Neural progenitor cell (in vitro differentiated cells): ENCODE results near the gene ZIC5. TPM values are rescaled to one million over a fixed set of nuclear protein-coding genes. Genes with fewer than 3 reads are reported as not detected.

Experiments
- DNase-seq: peaks from one replicate; pipeline ENCODE4 v3.0.0-alpha.2; 2016; ENCODE audit warnings: low spot score
- H2AFZ ChIP-seq: fragments of 200-600 bp; sonication (generic); replicated peaks from 2 replicates; pipeline ENCODE4 v1.6.1; 2016; ENCODE audit warnings: antibody characterized with exemption
- H3F3A ChIP-seq: fragments of 200-600 bp; sonication (generic); 2 replicates; pipeline ENCODE4 v1.6.1; 2016; ENCODE audit warnings: antibody characterized with exemption, low read depth
- H3K27ac ChIP-seq: fragments of 200-600 bp; sonication (generic); 2 replicates; pipeline ENCODE4 v1.5.1; 2016; ENCODE audit warnings: mild to moderate bottlenecking
- H3K27me3 ChIP-seq: fragments of 200-600 bp; sonication (generic); 2 replicates; pipeline ENCODE4 v1.6.1; 2016; ENCODE audit warnings: mild to moderate bottlenecking, moderate library complexity
- H3K36me3 ChIP-seq: fragments of 200-600 bp; sonication (generic); 2 replicates; pipeline ENCODE4 v1.5.1; 2016
- H3K4me1 ChIP-seq: fragments of 200-600 bp; sonication (generic); 2 replicates; pipeline ENCODE4 v1.6.1; 2016; ENCODE audit warnings: mixed run types
- H3K4me2 ChIP-seq: fragments of 200-600 bp; sonication (generic); 2 replicates; pipeline ENCODE4 v1.6.1; 2016
- H3K4me3 ChIP-seq: fragments of 200-600 bp; sonication (generic); 2 replicates; pipeline ENCODE4 v1.5.1; 2016
- H3K79me2 ChIP-seq: fragments of 200-600 bp; sonication (generic); 2 replicates; pipeline ENCODE4 v1.6.1; 2016; ENCODE audit warnings: low read depth
- H3K9ac ChIP-seq: fragments of 200-600 bp; sonication (generic); 2 replicates; pipeline ENCODE4 v1.6.1; 2016
- H3K9me3 ChIP-seq: fragments of 200-600 bp; sonication (generic); 2 replicates; pipeline ENCODE4 v1.5.1; 2016; ENCODE audit warnings: low read depth
- H4K20me1 ChIP-seq: fragments of 200-600 bp; sonication (generic); 2 replicates; pipeline ENCODE4 v1.6.1; 2016; ENCODE audit warnings: low read depth
- H3K27ac Mint-ChIP-seq: 3 replicates; pipeline ENCODE4 v1.8.0; 2021; ENCODE audit warnings: mixed read lengths
- H3K27me3 Mint-ChIP-seq: 2 replicates; pipeline ENCODE4 v1.8.0; 2022; ENCODE audit warnings: low read depth, mild to moderate bottlenecking, inconsistent platforms, moderate library complexity, mixed read lengths; ENCODE audit not compliant: insufficient read depth
- H3K36me3 Mint-ChIP-seq: 3 replicates; pipeline ENCODE4 v1.8.0; 2021; ENCODE audit warnings: mixed read lengths
- H3K4me1 Mint-ChIP-seq: 3 replicates; pipeline ENCODE4 v1.8.0; 2021; ENCODE audit warnings: mixed read lengths
- H3K4me3 Mint-ChIP-seq: 3 replicates; pipeline ENCODE4 v1.8.0; 2021; ENCODE audit warnings: mild to moderate bottlenecking, moderate library complexity, mixed read lengths
- H3K9me3 Mint-ChIP-seq: 3 replicates; pipeline ENCODE4 v1.8.0; 2020; ENCODE audit warnings: mixed read lengths
- EZH2 ChIP-seq: fragments of 200-600 bp; sonication (generic); IDR thresholded peaks from 2 replicates; pipeline ENCODE4 v1.6.1; 2017; ENCODE audit warnings: antibody characterized with exemption, mild to moderate bottlenecking, moderate library complexity
- EZH2phosphoT487 ChIP-seq: fragments of 200-600 bp; sonication (generic); IDR thresholded peaks from 2 replicates; pipeline ENCODE4 v1.6.1; 2017; ENCODE audit warnings: antibody characterized with exemption
- total RNA-seq: library from RNA; depleted of rRNA; stranded (reverse); fragments of >200 nt; gene quantifications from 2 replicates; pipeline ENCODE4 v1.2.3, GENCODE V29; 2015; ENCODE audit warnings: low replicate concordance
- TF ChIP-seq, protein P1 (sequence below): fragments of 200-600 bp; sonication (generic); IDR thresholded peaks from 2 replicates; pipeline ENCODE4 v1.5.1; 2017; ENCODE audit warnings: antibody characterized with exemption, mild to moderate bottlenecking

Gene ZIC5
- total RNA-seq, 1 donor from 2014 or later: 35.7 TPM

DNA sequence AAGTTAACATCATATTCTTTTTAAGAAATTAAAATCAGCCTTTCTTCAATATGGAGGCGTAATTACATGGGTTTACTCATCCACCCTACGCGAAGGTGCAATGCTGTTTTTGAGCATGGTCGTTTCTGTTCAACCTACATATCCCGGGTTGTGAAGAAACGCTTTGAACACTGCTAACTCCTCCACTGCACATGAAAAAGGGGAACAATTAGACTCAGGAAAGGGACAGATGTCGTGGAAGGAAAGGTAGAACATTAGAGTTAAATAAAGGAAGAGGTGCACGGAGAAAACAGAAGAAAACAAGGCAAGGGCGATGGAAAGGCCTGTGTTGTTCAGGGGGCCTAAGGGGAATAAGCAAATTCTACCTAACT is 4.1 kb downstream of the ZIC5 start:
- peaks cover 88% of the 10 kb centered on the region for H4K20me1 ChIP-seq
- H3K4me2 ChIP-seq: peak overlapping the region; percentile 98
- peak overlapping the region; percentile 99 for H3K4me3 Mint-ChIP-seq
- peak overlapping the region; percentile 96 for H3K4me3 ChIP-seq
- peak overlapping the region; percentile 100 for H3K27ac Mint-ChIP-seq
- peak overlapping the region; percentile 90 for H3K27ac ChIP-seq
- no peak for TF ChIP-seq EZH2phosphoT487
- TF ChIP-seq EZH2: no peak
- TF ChIP-seq, protein P1, sequence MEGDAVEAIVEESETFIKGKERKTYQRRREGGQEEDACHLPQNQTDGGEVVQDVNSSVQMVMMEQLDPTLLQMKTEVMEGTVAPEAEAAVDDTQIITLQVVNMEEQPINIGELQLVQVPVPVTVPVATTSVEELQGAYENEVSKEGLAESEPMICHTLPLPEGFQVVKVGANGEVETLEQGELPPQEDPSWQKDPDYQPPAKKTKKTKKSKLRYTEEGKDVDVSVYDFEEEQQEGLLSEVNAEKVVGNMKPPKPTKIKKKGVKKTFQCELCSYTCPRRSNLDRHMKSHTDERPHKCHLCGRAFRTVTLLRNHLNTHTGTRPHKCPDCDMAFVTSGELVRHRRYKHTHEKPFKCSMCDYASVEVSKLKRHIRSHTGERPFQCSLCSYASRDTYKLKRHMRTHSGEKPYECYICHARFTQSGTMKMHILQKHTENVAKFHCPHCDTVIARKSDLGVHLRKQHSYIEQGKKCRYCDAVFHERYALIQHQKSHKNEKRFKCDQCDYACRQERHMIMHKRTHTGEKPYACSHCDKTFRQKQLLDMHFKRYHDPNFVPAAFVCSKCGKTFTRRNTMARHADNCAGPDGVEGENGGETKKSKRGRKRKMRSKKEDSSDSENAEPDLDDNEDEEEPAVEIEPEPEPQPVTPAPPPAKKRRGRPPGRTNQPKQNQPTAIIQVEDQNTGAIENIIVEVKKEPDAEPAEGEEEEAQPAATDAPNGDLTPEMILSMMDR: no peak
- peaks cover 98% of the 10 kb centered on the region for H3K79me2 ChIP-seq
- H3K27me3 Mint-ChIP-seq: peaks cover 27% of the 10 kb centered on the region
- H3K9ac ChIP-seq: peak overlapping the region; percentile 72
- peaks cover 86% of the 10 kb centered on the region for H3F3A ChIP-seq
- DNase-seq: peak; percentile 18
- peaks cover 14% of the 10 kb centered on the region for H3K36me3 ChIP-seq
- peaks cover 42% of the 10 kb centered on the region for H3K4me1 Mint-ChIP-seq
- H3K27me3 ChIP-seq: peaks cover 3% of the 10 kb centered on the region
- H3K36me3 Mint-ChIP-seq: peaks cover 47% of the 10 kb centered on the region
- no peak overlapping the region for H2AFZ ChIP-seq
- no peaks in the 10 kb centered on the region for H3K9me3 ChIP-seq
- peaks cover 15% of the 10 kb centered on the region for H3K9me3 Mint-ChIP-seq
- peaks cover 51% of the 10 kb centered on the region for H3K4me1 ChIP-seq

GRCh38 chr13:99966064-99966805 is 5.3 kb downstream of the ZIC5 start:
- peaks cover 47% of the 10 kb centered on the region for H3K36me3 Mint-ChIP-seq
- Histone ChIP-seq H3K4me1 (peaks cover 57% of the 10 kb centered on the region), H3K27me3 (peaks cover 4% of the 10 kb centered on the region), H4K20me1 (peaks cover 87% of the 10 kb centered on the region), H3K4me3 (peak overlapping the region; percentile 96), H3K4me2 (peak overlapping the region; percentile 98), H3K27ac (peak overlapping the region; percentile 43), H3F3A (peaks cover 86% of the 10 kb centered on the region), H3K36me3 (peaks cover 14% of the 10 kb centered on the region), H3K9ac (no peak overlapping the region), H3K9me3 (no peaks in the 10 kb centered on the region), H2AFZ (no peak overlapping the region), H3K79me2 (peaks cover 97% of the 10 kb centered on the region)
- TF ChIP-seq EZH2 (no peak), EZH2phosphoT487 (no peak)
- TF ChIP-seq, protein P1: no peak
- H3K9me3 Mint-ChIP-seq: peaks cover 15% of the 10 kb centered on the region
- H3K4me3 Mint-ChIP-seq: peak overlapping the region; percentile 99
- peak overlapping the region; percentile 100 for H3K27ac Mint-ChIP-seq
- peaks cover 18% of the 10 kb centered on the region for H3K27me3 Mint-ChIP-seq
- DNase-seq: no peak
- H3K4me1 Mint-ChIP-seq: peaks cover 50% of the 10 kb centered on the region

DNA sequence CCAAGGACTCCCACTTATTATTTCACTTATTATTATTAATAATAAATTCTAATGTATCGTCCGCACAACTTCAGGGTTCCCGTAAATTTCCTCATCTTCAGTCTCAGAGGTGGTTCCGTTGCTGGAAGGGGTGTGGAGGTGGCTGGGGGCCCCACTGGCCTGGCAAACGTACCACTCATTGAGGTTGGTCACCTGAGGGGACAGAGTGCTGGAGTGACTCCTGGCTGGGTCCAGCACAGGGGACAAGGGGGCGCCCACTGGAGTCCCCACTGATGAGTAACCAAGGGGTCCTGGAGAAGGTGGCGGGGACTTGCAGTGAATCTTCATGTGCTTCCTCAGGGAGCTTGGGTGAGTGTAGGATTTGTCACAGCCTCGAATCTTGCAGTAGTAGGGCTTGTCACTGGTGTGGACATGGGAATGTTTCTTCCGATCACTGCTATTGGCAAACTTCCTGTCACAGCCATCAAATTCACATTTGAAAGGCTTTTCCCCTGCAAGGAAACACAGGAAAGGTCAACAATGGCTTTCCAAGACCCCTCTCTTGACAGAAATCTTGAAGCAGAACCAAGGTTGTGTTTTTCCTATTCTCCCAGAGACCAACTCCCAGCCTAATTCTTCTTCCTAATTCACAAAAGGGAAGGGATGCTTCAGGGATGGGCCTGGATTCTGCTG is 6.1 kb downstream of the ZIC5 start:
- H3K27ac Mint-ChIP-seq: peak overlapping the region; percentile 100
- peaks cover 56% of the 10 kb centered on the region for H3K4me1 Mint-ChIP-seq

More for the DNA sequence above, 6.1 kb downstream of the ZIC5 start:
- Mint-ChIP-seq H3K9me3 (peaks cover 15% of the 10 kb centered on the region), H3K36me3 (peaks cover 47% of the 10 kb centered on the region), H3K27me3 (peaks cover 18% of the 10 kb centered on the region), H3K4me3 (peak overlapping the region; percentile 99)
- TF ChIP-seq EZH2phosphoT487 (no peak), EZH2 (no peak)
- TF ChIP-seq, protein P1: no peak
- H3K36me3 ChIP-seq: peaks cover 14% of the 10 kb centered on the region
- no peak overlapping the region for H2AFZ ChIP-seq
- H3K9me3 ChIP-seq: no peaks in the 10 kb centered on the region
- H3K79me2 ChIP-seq: peaks cover 97% of the 10 kb centered on the region
- peaks cover 65% of the 10 kb centered on the region for H3K4me1 ChIP-seq
- no peak overlapping the region for H3K9ac ChIP-seq
- peak overlapping the region; percentile 98 for H3K4me2 ChIP-seq
- peaks cover 11% of the 10 kb centered on the region for H3K27me3 ChIP-seq
- peaks cover 88% of the 10 kb centered on the region for H3F3A ChIP-seq
- H3K27ac ChIP-seq: no peak overlapping the region
- peaks cover 87% of the 10 kb centered on the region for H4K20me1 ChIP-seq
- no peak for DNase-seq
- peak overlapping the region; percentile 96 for H3K4me3 ChIP-seq
